ENCODE measurements around the gene REG3G.

Gene REG3G

DNA sequence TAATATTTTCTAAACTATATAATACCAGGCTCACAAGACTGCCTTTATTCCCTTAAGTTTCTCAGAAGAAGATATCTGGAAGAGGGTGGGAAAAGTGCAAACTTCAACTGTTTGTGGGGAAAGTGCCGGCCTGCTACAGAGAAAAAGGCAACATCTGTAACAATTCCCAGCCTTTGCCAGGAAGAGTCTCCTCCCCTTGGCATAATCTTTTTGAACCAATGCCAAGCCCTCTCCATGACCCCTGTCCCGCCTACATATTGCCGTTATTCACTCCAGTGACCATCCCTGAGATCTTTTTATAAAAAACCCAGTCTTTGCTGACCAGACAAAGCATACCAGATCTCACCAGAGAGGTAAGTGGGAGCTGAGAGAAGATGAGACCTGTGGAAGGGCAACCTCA is at the start of gene REG3G:
TSS of gene REG3G (plus strand) at position 282 of the 400 bp plus-strand sequence. CDS start 392 bp downstream, outside the sequence.
- no peak for DNase-seq (ENCODE audit: low read depth in 1 of 2, low spot score in 1 of 2)

DNA sequence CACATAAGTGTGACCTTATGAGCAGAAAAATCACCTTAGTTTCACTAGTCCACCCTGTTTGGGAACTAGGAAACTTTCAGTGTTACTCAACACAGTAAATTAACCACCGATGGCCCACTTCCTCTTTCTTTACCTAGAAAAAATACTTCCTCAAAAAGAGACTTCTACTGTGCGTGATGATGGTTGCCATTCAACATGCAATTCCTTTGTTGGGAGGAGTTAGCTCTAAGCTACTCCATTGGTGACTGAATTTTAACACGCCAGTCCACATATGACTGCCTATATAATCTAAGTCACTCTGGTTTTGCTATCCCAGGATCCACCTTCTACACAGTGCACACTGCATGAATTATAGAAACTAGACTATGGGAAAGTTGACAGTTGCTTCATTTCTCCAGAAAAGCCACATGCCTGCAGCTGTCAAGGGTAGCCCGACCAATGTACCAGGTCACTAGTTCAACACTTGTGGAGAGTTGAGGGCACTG is 47.8 kb upstream of the REG3G start:
- DNase-seq (ENCODE audit: low read depth in 1 of 2, low spot score in 1 of 2), result no peak

- no peak for DNase-seq (ENCODE audit: low read depth in 1 of 2, low spot score in 1 of 2)
These were observed 47.2 kb upstream of the REG3G start for GRCh38 chr2:78978340-78978739.

DNA sequence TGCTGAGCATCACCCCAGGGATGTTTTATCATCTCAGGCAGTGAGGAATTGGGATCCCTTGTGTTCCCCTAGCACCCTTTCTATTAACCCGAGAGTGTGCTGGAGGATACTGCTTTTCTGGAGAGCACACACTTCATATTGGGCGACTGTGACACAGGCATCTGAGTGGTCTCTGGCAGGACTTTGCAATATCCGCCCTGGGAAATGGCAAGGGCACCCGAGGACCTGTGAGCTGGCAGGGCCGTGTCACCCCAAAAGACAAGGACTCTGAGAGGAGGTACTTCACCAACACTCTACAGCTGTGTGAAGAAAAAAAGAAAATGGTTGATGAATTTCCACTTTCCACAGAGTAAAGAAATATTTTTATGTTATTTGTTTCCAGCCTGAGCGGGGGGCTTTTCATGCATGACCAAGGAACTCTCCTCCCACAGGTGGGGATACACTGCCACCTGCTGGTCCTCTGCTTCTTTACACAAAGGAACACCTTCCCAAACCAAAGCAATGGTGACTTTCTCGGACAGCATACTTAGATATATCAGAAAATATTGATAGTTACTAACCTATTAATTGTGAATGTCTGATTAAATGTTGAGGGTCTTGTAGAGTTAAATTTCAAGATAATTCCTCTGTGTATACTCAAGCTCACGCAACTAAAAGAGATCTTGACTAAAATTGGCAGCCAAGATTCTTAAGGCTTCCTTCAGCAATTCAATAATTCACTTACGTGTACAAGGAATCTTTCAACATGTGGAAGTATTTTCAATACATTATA is 45.9 kb upstream of the REG3G start:
- DNase-seq (ENCODE audit: low read depth in 1 of 2, low spot score in 1 of 2), result no peak

DNA sequence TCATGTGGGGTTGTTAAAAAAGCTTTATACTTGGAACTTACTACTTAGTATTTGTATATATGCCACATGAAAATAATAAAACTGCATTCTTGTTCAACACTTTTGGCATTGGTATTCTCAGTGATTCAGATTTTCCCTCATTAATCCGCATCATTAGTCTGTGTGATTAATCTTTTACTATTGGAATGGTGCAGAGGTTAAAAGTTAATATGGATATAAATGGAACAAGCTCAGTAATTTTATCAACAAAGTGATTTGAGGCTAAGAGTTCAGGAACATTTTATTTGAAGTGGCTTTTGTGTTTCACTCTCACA is 45.4 kb upstream of the REG3G start:
- no peak for DNase-seq (ENCODE audit: low read depth in 1 of 2, low spot score in 1 of 2)

DNA sequence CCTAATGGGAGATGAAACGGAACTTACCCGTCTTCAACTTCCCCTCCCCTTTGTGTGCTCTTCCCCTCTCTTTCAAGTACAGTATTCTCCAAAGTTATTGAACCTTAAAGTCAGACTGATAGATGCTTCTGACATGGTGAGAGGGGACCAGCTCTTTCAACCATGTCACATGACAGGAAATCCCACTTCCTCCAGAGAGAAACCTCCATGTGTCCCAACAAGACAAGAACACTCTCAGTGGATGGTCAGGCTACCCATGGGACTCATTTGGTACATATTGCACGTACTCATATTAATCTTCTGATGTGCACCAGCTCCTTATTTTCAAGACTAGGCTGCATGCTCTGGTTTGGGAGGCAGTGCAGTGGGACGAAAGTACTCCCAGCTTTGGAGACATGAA is 44.6 kb upstream of the REG3G start:
- no peak for DNase-seq (ENCODE audit: low read depth in 1 of 2, low spot score in 1 of 2)

DNA sequence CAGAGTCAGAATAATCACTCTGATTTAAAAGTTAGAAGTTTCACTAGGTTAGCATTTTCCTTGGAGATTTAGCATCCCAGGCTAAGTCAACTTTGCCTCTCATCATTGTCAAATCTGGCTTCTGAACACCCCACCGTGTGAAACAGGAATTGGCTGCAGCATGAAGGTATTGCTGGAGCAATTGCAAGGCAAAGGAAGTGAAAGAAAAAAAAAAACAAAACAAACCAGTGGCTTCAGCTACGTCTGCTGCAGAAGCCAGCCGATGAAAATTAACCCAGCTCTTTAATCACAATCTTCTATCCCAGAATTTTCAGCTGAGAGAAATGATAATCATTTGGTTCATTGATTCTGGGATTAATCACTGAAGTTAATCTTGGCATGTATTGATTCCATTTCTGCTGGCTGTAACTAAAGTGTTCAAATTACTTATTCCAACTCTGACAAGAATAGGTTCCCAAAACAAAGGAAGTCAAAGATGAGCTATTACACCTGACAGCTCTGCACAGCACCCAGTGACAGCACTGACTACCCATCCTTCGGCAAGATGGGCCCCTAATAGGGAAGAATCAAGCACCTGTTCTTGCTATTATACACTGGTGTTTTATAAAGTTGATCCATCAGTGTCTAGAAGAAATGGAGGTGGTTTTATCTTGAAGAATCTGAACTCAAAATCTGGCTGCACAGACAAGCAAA is 42.7 kb upstream of the REG3G start:
- DNase-seq (ENCODE audit: low read depth in 1 of 2, low spot score in 1 of 2), result no peak

- no peak for DNase-seq (ENCODE audit: low read depth in 1 of 2, low spot score in 1 of 2)
These were observed 41.1 kb upstream of the REG3G start for GRCh38 chr2:78984386-78984785.

DNA sequence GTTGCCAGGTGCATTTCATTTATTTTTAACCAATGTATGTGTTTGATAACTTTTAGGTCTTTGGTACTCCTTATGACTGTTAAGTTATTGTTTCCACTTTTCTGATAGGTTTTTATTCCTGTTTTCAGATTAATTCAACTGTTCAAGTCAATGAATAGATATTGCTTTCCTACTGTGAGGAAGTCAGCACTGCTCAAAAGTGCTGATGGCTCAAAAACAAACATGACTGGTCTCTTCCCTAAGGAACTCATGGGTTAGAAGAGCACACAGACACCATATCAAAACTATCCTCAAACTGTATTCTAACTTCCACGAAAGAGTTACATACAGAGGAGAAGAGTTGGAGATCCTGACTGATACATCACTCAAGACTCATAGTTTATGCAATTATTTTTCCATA is 39.9 kb upstream of the REG3G start:
- no peak for DNase-seq (ENCODE audit: low read depth in 1 of 2, low spot score in 1 of 2)

GRCh38 chr2:78989051-78989450 is 36.5 kb upstream of the REG3G start:
- no peak for DNase-seq (ENCODE audit: low read depth in 1 of 2, low spot score in 1 of 2)

- no peak for DNase-seq (ENCODE audit: low read depth in 1 of 2, low spot score in 1 of 2)
These were observed 33.1 kb upstream of the REG3G start for GRCh38 chr2:78992451-78992806.

- no peak for DNase-seq (ENCODE audit: low read depth in 1 of 2, low spot score in 1 of 2)
These were observed 32.5 kb upstream of the REG3G start for GRCh38 chr2:78992807-78993517.

GRCh38 chr2:78993518-78994148 is 31.9 kb upstream of the REG3G start:
- DNase-seq (ENCODE audit: low read depth in 1 of 2, low spot score in 1 of 2), result no peak

DNA sequence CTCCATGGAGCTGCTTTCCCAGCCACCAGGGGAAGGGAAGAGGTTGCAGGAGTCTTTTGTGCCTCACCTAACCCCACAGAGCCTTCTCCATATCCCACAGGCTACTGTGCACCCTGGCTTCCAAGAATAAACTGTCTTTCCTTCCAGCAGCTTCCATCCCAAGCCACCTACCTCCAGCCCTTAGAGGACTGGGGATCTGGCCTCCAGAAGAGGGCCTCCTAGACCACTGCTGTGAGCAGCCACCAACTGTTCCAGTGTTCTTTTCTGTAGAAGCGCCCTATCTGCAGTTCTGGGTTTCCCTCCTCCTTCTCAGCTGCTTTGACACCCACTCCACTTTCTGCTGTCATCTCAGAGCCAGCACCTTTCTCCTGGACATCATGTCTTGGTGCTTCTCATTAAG is 30.7 kb upstream of the REG3G start:
- DNase-seq (ENCODE audit: low read depth in 1 of 2, low spot score in 1 of 2), result no peak

DNA sequence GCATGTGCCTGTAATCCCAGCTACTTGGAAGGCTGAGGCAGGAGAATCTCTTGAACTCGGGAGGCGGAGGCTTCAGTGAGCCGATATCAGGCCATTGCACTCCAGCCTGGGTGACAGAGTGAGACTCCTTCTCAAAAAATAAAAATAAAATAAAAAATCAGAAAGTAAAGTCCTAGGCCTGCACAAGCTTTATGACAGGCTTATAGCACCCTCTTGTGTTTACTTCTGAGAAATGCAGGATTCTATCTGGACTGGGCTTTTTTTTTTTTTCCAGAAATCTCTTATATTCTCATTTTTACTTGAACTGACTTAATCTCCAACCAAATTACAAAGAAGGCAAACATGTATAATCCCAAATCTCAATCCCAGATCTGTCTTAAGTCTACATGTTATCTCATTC is 26.1 kb upstream of the REG3G start:
- DNase-seq (ENCODE audit: low read depth in 1 of 2, low spot score in 1 of 2), result no peak

GRCh38 chr2:79000008-79000576 is 25.4 kb upstream of the REG3G start:
- no peak for DNase-seq (ENCODE audit: low read depth in 1 of 2, low spot score in 1 of 2)

- no peak for DNase-seq (ENCODE audit: low read depth in 1 of 2, low spot score in 1 of 2)
These were observed 24.2 kb upstream of the REG3G start for GRCh38 chr2:79001285-79001684.

- no peak for DNase-seq (ENCODE audit: low read depth in 1 of 2, low spot score in 1 of 2)
These were observed 20.8 kb upstream of the REG3G start for GRCh38 chr2:79004680-79005079.

DNA sequence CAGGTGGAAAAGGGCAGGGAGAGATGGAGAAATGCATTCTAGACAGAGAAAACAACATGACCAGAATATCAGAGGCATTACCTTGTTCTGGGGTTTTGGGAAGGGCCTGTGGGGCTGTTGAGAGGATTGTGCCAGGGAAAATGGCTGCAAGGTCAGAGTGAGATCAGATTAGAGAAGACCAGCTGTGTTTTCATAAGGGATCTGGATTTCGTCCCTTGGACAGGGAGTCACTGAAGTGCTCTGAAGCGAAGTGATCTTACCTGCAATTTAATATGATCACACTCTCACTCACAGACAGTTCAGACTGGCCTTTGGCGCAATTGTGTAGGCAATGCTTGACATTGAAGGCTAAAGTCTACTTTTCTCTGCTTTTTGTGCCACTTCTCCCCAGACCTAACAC is 20.3 kb upstream of the REG3G start:
- no peak for DNase-seq (ENCODE audit: low read depth in 1 of 2, low spot score in 1 of 2)

DNA sequence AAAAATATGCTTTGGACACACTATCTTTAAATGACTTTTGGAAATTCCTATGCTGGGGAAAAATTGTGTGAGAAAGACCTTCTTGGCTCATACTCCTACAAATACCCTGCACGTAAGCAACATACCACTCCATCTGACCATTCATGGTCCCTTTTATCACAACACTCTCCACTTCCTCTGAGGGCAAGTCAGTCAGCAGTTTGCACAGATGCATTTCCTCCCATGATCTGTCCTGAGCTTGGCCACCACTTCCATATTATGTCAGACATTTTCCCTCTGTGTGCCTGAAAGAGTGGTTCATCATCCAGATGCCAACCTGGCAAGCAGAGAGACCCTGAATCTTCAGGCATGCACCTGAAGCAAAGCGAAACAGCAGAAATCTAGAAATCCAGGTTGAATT is 16.1 kb upstream of the REG3G start:
- no peak for DNase-seq (ENCODE audit: low read depth in 1 of 2, low spot score in 1 of 2)

- no peak for DNase-seq (ENCODE audit: low read depth in 1 of 2, low spot score in 1 of 2)
These were observed 14.0 kb upstream of the REG3G start for GRCh38 chr2:79011496-79011895.

Measured in activated CD4-positive, alpha-beta T cell treated with anti-CD3 and anti-CD28 coated beads, Interleukin-2, amount 50 U/mL, for 24 hours (primary cell).